Stomach (tissue), 9 donors: ENCODE data around the gene ATP6AP1. TPM values are rescaled to one million over a fixed set of nuclear protein-coding genes. Genes with fewer than 3 reads are reported as not detected.

Experiments
- DNase-seq, 2 donors: peaks; one replicate each; pipeline versions ENCODE4 v3.0.0 to v3.0.0-alpha.2; 2013 to 2019
- H3K27ac ChIP-seq, 5 donors: fragments of 200-600 bp in 4 of 5; sonication (generic) in 4 of 5; one replicate each; pipeline ENCODE4 v1.5.1; 2013 to 2019; ENCODE audit warnings: mild to moderate bottlenecking in 1 of 5, moderate library complexity in 1 of 5
- H3K27me3 ChIP-seq, 3 donors: fragments of 200-600 bp; sonication (generic); one replicate each; pipeline ENCODE4 v1.5.1; 2017 to 2019; ENCODE audit warnings: mixed run types in 1 of 3
- H3K36me3 ChIP-seq, 4 donors: fragments of 200-600 bp; sonication (generic); 1 replicate in 3 of 4; 2 replicates in 1 of 4; pipeline ENCODE4 v1.5.1; 2016 to 2019
- H3K4me1 ChIP-seq, 4 donors: fragments of 200-600 bp; sonication (generic); one replicate each; pipeline ENCODE4 v1.5.1; 2016 to 2019
- H3K4me3 ChIP-seq, 4 donors: fragments of 200-600 bp; sonication (generic) in 3 of 4; one replicate each; pipeline ENCODE4 v1.5.1; 2016 to 2019; ENCODE audit warnings: mild to moderate bottlenecking in 1 of 4
- H3K9me3 ChIP-seq, 4 donors: fragments of 200-600 bp; sonication (generic); one replicate each; pipeline ENCODE4 v1.5.1; 2016 to 2019
- EP300 ChIP-seq: sonication (generic); formaldehyde crosslinking; IDR thresholded peaks from one replicate; pipeline ENCODE4 v1.6.1; 2017; ENCODE audit warnings: antibody characterized with exemption
- POLR2A ChIP-seq, 4 donors: fragments of 450-650 bp; IDR thresholded peaks; one replicate each; pipeline ENCODE4 v1.6.1; 2016; ENCODE audit warnings: antibody characterized with exemption in 4 of 4, control low read depth in 2 of 4, mild to moderate bottlenecking in 1 of 4, moderate library complexity in 1 of 4
- POLR2AphosphoS5 ChIP-seq, 3 donors: sonication (generic); formaldehyde crosslinking; IDR thresholded peaks; one replicate each; pipeline ENCODE4 v1.6.1; 2016; ENCODE audit warnings: antibody characterized with exemption in 3 of 3
- WGBS, 5 donors: extraction: QIAGEN DNeasy Blood & Tissue Kit in 3 of 5; methylation state at CpG; one replicate each; pipeline versions ENCODE4 v1.1.5 to v1.1.7; 2013 to 2018; 5-methylcytosine and 5-hydroxymethylcytosine counted together
- intact Hi-C: fragments of 100-400 bp; cut with DNase I; formaldehyde crosslinking; loops from one replicate; pipeline ENCODE4 v1.15.1; 2023; ENCODE audit warnings: low total_unique reads
- polyA plus RNA-seq, 3 donors: library from polyadenylated mRNA; stranded (reverse); fragments of 200-250 nt; gene quantifications; one replicate each; pipeline ENCODE4 v1.2.3, GENCODE V29; 2013
- total RNA-seq, 5 donors: library from RNA; depleted of rRNA; stranded (reverse); fragments of >200 nt; gene quantifications; one replicate each; pipeline versions ENCODE4 v1.1.0 to v1.2.3, GENCODE V29; 2014 to 2016
- TF ChIP-seq, protein P1 (sequence below), 7 experiments: fragments of 450-650 bp in 4 of 7; fragments of 200-600 bp in 3 of 7; sonication (generic) in 3 of 7; IDR thresholded peaks; one replicate each; pipeline ENCODE4 v1.5.1; 2016 to 2019; ENCODE audit warnings: antibody characterized with exemption in 7 of 7, control low read depth in 2 of 7, mild to moderate bottlenecking in 1 of 7
- donor health status: healthy with polysubstance abuse.
- donor health status: Bipolar disorder and iron deficiency.
- donor health status: healthy.

Gene ATP6AP1
- total and polyA plus RNA-seq, 8 donors: 13.4 to 69.3 (median 30.8) TPM

DNA sequence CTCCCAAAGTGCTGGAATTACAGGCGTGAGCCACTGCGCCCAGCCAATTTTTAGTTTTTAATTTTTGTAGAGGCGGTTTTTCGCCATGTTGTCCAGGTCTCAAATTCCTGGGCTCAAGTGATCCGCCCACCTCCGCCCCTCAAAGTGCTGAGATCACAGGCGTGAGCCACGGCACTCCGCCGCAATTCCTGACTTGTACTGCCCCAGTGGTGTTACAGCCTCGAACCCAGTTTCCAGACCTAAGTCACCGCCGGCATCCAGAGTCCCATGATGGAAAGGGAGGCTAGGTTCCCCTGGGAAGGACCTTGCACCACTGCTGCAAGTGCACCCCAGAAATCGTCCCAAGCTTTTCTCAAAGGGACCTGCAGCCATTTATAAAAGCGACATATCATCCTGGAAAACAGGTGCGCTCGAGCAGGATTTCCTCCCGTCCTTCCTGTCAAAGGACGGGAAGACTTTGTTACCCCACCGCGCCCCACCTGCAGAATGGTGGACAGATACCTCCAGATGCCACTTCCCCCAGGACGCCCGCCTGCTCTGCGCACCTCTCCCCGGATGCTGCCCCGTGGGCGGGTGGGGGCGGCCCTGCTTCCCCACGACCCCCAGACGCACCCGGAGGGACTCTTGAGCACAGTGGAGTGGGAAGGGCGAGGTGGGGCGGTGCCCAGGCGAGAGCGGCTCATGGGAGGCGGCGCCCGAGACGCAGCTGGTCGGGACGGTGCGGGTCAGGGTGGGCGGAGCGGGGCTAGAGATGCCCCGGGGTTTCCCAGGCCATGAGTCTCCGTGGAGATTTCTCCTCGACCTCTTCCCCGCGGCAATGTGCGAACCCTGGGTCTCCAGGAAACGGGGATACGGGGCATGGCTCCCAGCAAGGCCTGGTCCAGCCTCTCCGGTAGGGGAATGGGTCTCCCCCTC is 31.2 kb upstream of the ATP6AP1 start:
- 2 to 61% (median 20%) methylated on average over 13 to 53 of the region's 53 CpGs for WGBS, 5 donors
- DNase-seq: peak; percentile 73 to 90
- Histone ChIP-seq H3K4me3 (peak overlapping the region; percentile 61 to 75 (median 69)), H3K9me3 (peaks cover 0 to 11% (median 0%) of the 10 kb centered on the region in 4 donors), H3K27ac (peak overlapping the region; percentile 95 to 99 (median 98)), H3K4me1 (peaks cover 9 to 31% (median 25%) of the 10 kb centered on the region in 4 donors), H3K27me3 (no peaks in the 10 kb centered on the region), H3K36me3 (peaks cover 17 to 24% (median 23%) of the 10 kb centered on the region in 4 donors)
- intact Hi-C loops: no loop called here
- TF ChIP-seq, protein P1, sequence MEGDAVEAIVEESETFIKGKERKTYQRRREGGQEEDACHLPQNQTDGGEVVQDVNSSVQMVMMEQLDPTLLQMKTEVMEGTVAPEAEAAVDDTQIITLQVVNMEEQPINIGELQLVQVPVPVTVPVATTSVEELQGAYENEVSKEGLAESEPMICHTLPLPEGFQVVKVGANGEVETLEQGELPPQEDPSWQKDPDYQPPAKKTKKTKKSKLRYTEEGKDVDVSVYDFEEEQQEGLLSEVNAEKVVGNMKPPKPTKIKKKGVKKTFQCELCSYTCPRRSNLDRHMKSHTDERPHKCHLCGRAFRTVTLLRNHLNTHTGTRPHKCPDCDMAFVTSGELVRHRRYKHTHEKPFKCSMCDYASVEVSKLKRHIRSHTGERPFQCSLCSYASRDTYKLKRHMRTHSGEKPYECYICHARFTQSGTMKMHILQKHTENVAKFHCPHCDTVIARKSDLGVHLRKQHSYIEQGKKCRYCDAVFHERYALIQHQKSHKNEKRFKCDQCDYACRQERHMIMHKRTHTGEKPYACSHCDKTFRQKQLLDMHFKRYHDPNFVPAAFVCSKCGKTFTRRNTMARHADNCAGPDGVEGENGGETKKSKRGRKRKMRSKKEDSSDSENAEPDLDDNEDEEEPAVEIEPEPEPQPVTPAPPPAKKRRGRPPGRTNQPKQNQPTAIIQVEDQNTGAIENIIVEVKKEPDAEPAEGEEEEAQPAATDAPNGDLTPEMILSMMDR (IDR thresholded peaks at IDR 0.05): no peak
- TF ChIP-seq POLR2AphosphoS5 (IDR thresholded peaks at IDR 0.05): peak in 2 of 3 donors; percentile 16 to 44

DNA sequence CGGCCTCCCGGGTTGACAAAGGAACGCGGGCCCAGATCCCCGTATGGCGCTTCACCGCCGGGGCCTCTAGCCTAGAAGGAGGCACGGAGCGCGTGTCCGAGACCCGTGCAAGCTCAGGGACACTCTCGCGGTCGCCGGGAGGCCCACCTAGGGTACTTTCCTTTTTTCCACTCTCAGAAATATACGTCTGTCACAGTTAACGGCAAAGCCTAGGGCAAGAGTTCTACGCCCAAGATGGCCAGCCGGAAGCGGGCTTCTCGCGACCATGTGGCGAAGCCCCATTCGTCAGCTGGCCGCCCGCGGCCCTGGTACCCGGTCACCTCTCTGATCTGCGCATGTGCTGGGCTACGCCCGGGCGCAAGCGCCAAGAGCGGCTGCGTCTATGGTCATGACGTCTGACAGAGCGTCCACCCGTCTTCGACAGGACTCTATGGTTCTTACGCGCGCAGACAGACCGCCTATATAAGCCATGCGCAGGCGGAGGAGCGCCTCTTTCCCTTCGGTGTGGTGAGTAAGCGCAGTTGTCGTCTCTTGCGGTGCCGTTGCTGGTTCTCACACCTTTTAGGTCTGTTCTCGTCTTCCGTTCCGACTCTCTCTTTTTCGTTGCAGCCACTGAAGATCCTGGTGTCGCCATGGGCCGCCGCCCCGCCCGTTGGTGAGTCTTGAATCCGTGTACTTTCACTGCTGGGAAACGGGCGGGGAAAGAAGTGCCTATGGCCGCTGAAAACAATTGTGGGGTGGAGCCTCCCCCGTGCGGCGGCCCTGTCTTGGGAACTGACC is 30.4 kb upstream of the ATP6AP1 start, which contains the start of gene RPL10:
Gene RPL10 (plus strand): TSS at position 490 of the 780 bp plus-strand sequence. CDS start 143 bp downstream, at position 633.
- H3K27ac ChIP-seq: peak within 1 kb of the TSS; percentile 95 to 99 (median 98)
- DNase-seq: peak; percentile 94 to 98
- peaks cover 9 to 31% (median 25%) of the 10 kb centered on the region in 4 donors for H3K4me1 ChIP-seq
- TF ChIP-seq EP300: no peak
- TF ChIP-seq, protein P1 (IDR thresholded peaks at IDR 0.05): no peak
- peak; percentile 93 to 100 (median 99) for TF ChIP-seq POLR2AphosphoS5 (IDR thresholded peaks at IDR 0.05)
- TF ChIP-seq POLR2A (IDR thresholded peaks at IDR 0.05): peak in 2 of 4 donors; percentile 77 to 90
- H3K27me3 ChIP-seq: no peaks in the 10 kb centered on the region
- H3K36me3 ChIP-seq: peaks cover 17 to 29% (median 25%) of the 10 kb centered on the region in 4 donors
- 0 to 40% (median 4%) methylated on average over 39 to 69 of the region's 69 CpGs for WGBS, 5 donors
- intact Hi-C loops: no loop called here
- peak within 1 kb of the TSS; percentile 61 to 75 (median 69) for H3K4me3 ChIP-seq
- peaks cover 0 to 11% (median 0%) of the 10 kb centered on the region in 4 donors for H3K9me3 ChIP-seq

DNA sequence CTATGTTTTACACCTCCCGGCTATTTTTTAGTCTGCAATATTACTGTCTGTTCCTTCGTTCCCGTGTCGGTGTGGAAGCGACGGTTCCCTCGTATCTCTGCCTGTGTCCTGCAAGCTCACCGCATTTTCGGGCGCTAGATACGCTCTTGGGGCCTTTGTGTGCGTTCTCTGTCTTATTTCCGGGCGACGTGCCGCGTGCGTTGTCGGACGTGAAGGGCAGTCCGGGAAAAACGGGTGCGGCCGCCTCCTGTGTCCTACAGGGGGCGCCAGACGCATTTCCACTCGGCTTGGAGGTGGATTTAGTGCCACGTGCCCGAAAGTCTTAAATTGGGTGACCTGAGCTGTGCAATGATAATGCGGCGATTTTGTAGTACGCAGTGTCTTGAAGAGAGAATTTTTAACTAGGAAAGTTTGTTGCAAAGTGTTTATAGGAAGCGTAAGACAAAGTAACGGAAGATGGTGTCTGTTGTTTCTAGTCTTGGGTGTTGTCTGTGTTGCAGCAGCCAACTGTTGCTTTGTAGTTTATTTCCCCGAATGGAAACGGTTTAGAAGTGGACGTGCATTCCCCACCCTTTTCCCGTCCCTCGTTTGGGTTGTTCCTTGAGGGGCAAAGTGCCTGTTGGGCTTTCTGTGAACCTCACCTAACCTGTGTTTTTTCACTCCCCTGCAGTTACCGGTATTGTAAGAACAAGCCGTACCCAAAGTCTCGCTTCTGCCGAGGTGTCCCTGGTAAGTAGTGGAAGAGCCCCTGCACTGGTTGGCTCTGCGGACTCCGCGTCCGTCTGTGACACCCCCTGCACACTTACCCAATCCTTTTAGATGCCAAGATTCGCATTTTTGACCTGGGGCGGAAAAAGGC is 29.6 kb upstream of the ATP6AP1 start:
- Histone ChIP-seq H3K4me3 (peak overlapping the region; percentile 61 to 75 (median 69)), H3K36me3 (peaks cover 17 to 31% (median 25%) of the 10 kb centered on the region in 4 donors), H3K27me3 (no peaks in the 10 kb centered on the region), H3K4me1 (peaks cover 9 to 31% (median 25%) of the 10 kb centered on the region in 4 donors), H3K9me3 (peaks cover 0 to 11% (median 0%) of the 10 kb centered on the region in 4 donors), H3K27ac (peak overlapping the region; percentile 95 to 99 (median 98))
- intact Hi-C loops: no loop called here
- 1 to 38% (median 8%) methylated on average over 46 to 49 of the region's 49 CpGs for WGBS, 5 donors
- TF ChIP-seq POLR2AphosphoS5 (IDR thresholded peaks at IDR 0.05) (peak in 2 of 3 donors; percentile 46 to 67), POLR2A (IDR thresholded peaks at IDR 0.05) (no peak), EP300 (no peak)
- TF ChIP-seq, protein P1 (IDR thresholded peaks at IDR 0.05): peak in 5 of 7 experiments; percentile 56 to 79 (median 73)
- DNase-seq: peak; percentile 89 to 95
